ENCODE results near the gene CD2BP2. TPM values are rescaled to one million over a fixed set of nuclear protein-coding genes. Genes with fewer than 3 reads are reported as not detected.
"Not testable (repeated sequence)": the region's sequence is repeated elsewhere in the genome, so short reads cannot be mapped to it uniquely, and the experiment has no call there.

The CD2BP2 gene
- total and polyA plus RNA-seq, 2 experiments from 2014 or later, result 47.2 to 63.1 TPM

GRCh38 chr16:30348113-30348512, 7.0 kb downstream of the CD2BP2 start:
- no peak for TF ChIP-seq CTCF (IDR thresholded peaks at IDR 0.05; ENCODE audit: low read depth, low read length)
- H3K27ac ChIP-seq, result no peak overlapping the region
- H3K9me3 ChIP-seq (ENCODE audit: low read depth), result no peaks in the 10 kb centered on the region
- no peak overlapping the region for H3K4me3 ChIP-seq
- no peaks in the 10 kb centered on the region for H3K27me3 ChIP-seq
- DNase-seq (ENCODE audit: low read depth in 1 of 2, low spot score in 1 of 2), result no peak
- H3K4me1 ChIP-seq (ENCODE audit: low read depth), result no peaks in the 10 kb centered on the region
- H3K36me3 ChIP-seq, result peaks cover 21% of the 10 kb centered on the region

- Histone ChIP-seq H3K27me3 (no peaks in the 10 kb centered on the region), H3K9me3 (ENCODE audit: low read depth) (no peaks in the 10 kb centered on the region), H3K27ac (no peak overlapping the region), H3K4me3 (no peak overlapping the region), H3K36me3 (peaks cover 9% of the 10 kb centered on the region), H3K4me1 (ENCODE audit: low read depth) (no peaks in the 10 kb centered on the region)
- TF ChIP-seq CTCF (IDR thresholded peaks at IDR 0.05; ENCODE audit: low read depth, low read length), result no peak
- DNase-seq (ENCODE audit: low read depth in 1 of 2, low spot score in 1 of 2), result no peak
These were observed 8.8 kb downstream of the CD2BP2 start for GRCh38 chr16:30346286-30346685.

- not testable (repeated sequence) for H3K27ac ChIP-seq; H3K4me1 ChIP-seq (ENCODE audit: low read depth); H3K27me3 ChIP-seq; H3K4me3 ChIP-seq; H3K9me3 ChIP-seq (ENCODE audit: low read depth); H3K36me3 ChIP-seq; DNase-seq (ENCODE audit: low read depth in 1 of 2, low spot score in 1 of 2)
These were observed 11.7 kb downstream of the CD2BP2 start for GRCh38 chr16:30343491-30343820.

GRCh38 chr16:30342751-30343490, 12.2 kb downstream of the CD2BP2 start:
- DNase-seq (ENCODE audit: low read depth in 1 of 2, low spot score in 1 of 2), result no peak
- Histone ChIP-seq H3K9me3 (ENCODE audit: low read depth) (no peaks in the 10 kb centered on the region), H3K27ac (no peak overlapping the region)

GRCh38 chr16:30341971-30342370, 13.1 kb downstream of the CD2BP2 start:
- H3K4me1 ChIP-seq (ENCODE audit: low read depth); DNase-seq (ENCODE audit: low read depth in 1 of 2, low spot score in 1 of 2); H3K27ac ChIP-seq; H3K9me3 ChIP-seq (ENCODE audit: low read depth); H3K36me3 ChIP-seq; H3K27me3 ChIP-seq; H3K4me3 ChIP-seq: not testable (repeated sequence)

More at GRCh38 chr16:30342751-30343490, 12.2 kb downstream of the CD2BP2 start:
- no peak overlapping the region for H3K4me3 ChIP-seq
- no peak for TF ChIP-seq CTCF (IDR thresholded peaks at IDR 0.05; ENCODE audit: low read depth, low read length)
- H3K4me1 ChIP-seq (ENCODE audit: low read depth), result no peaks in the 10 kb centered on the region
- no peaks in the 10 kb centered on the region for H3K27me3 ChIP-seq
- no peaks in the 10 kb centered on the region for H3K36me3 ChIP-seq

GRCh38 chr16:30340621-30341020, 14.5 kb downstream of the CD2BP2 start:
- Histone ChIP-seq H3K4me3 (no peak overlapping the region), H3K4me1 (ENCODE audit: low read depth) (no peaks in the 10 kb centered on the region), H3K27me3 (no peaks in the 10 kb centered on the region), H3K36me3 (no peaks in the 10 kb centered on the region), H3K9me3 (ENCODE audit: low read depth) (no peaks in the 10 kb centered on the region), H3K27ac (no peak overlapping the region)
- no peak for TF ChIP-seq CTCF (IDR thresholded peaks at IDR 0.05; ENCODE audit: low read depth, low read length)
- DNase-seq (ENCODE audit: low read depth in 1 of 2, low spot score in 1 of 2), result no peak

GRCh38 chr16:30338715-30339114, 16.4 kb downstream of the CD2BP2 start:
- not testable (repeated sequence) for H3K4me3 ChIP-seq; H3K27me3 ChIP-seq; H3K36me3 ChIP-seq; H3K4me1 ChIP-seq (ENCODE audit: low read depth); H3K27ac ChIP-seq; DNase-seq (ENCODE audit: low read depth in 1 of 2, low spot score in 1 of 2); H3K9me3 ChIP-seq (ENCODE audit: low read depth)

- H3K9me3 ChIP-seq (ENCODE audit: low read depth); H3K27ac ChIP-seq; DNase-seq (ENCODE audit: low read depth in 1 of 2, low spot score in 1 of 2); H3K4me3 ChIP-seq; H3K36me3 ChIP-seq; H3K4me1 ChIP-seq (ENCODE audit: low read depth); H3K27me3 ChIP-seq: not testable (repeated sequence)
These were observed 17.1 kb downstream of the CD2BP2 start for GRCh38 chr16:30337964-30338357.

Data from cardiac muscle cell (in vitro differentiated cells and primary cell).